ENCODE results near the gene MAP3K5. TPM values are rescaled to one million over a fixed set of nuclear protein-coding genes. Genes with fewer than 3 reads are reported as not detected.
A peak's percentile ranks its signal among the peaks of the same experiment; 100 is the strongest.

Gene MAP3K5
- total and polyA plus RNA-seq, 9 of the 15 experiments (the other 6 are each of a cell fraction or from before 2014, with no cell fraction given) = 2.2 to 13.0 (median 9.9) TPM

- intact Hi-C loops (cut with micrococcal nuclease) = no loop called here
- no peak overlapping the region for H3K27ac ChIP-seq (ENCODE audit: extremely low read depth, low read depth, low read length)
- no peak overlapping the region for H3K9ac ChIP-seq (ENCODE audit: insufficient read depth in 1 of 2, low read depth in 2 of 2, low read length in 2 of 2)
- H3K36me3 ChIP-seq (ENCODE audit: control insufficient read depth, insufficient read depth, low read length) = peaks cover 25% of the 10 kb centered on the region; the same call in 2 of the 3 replicates
- no peaks in the 10 kb centered on the region for H3K9me3 ChIP-seq (replicated peaks; ENCODE audit: control insufficient read depth, insufficient read depth, low read depth, low read length)
- CTCF ChIA-PET (ENCODE audit: low intra/inter-chr PET ratio) = no interaction called here
- no TSS peak for BruUV-seq (replicated peaks)
- no peak overlapping the region for H3K4me2 ChIP-seq (ENCODE audit: insufficient read depth, low read length)
- POLR2A ChIA-PET = interaction anchor here (0.7 to 1.2 kb wide), 2 partner anchors 32 to 274 kb away, joined by 3 read pairs; no protein-coding TSS in a partner anchor
- ATAC-seq (no peak), FAIRE-seq (no peak), DNase-seq (ENCODE audit: extremely low read depth in 1 of 4, low spot score in 3 of 4) (no peak)
- in situ Hi-C loops (cut with MboI) = no loop called here
- no peaks in the 10 kb centered on the region for H4K20me1 ChIP-seq (replicated peaks; ENCODE audit: control insufficient read depth, insufficient read depth, low read length)
- no peak overlapping the region for H3K4me3 ChIP-seq
- H3K79me2 ChIP-seq (ENCODE audit: control insufficient read depth, insufficient read depth, low read length) = no peaks in the 10 kb centered on the region
- H3K4me1 ChIP-seq (replicated peaks in 1 of 2; ENCODE audit: control insufficient read depth in 2 of 2, insufficient read depth in 2 of 2, low read length in 2 of 2) = peaks cover 0 to 32% of the 10 kb centered on the region in 2 experiments; a peak in 4 of 5 replicates
- H3K9me1 ChIP-seq (ENCODE audit: control insufficient read depth, insufficient read depth, low read length) = no peaks in the 10 kb centered on the region
- H3K27me3 ChIP-seq (ENCODE audit: control insufficient read depth in 2 of 2, insufficient read depth in 2 of 2, low read length in 2 of 2) = no peaks in the 10 kb centered on the region
- H2AFZ ChIP-seq (ENCODE audit: low read depth, low read length) = no peak overlapping the region
- peak; percentile 41; the same call in 1 of the 2 replicates for TF ChIP-seq C11orf30 (IDR thresholded peaks at IDR 0.05; ENCODE audit: low read depth)
- peak; percentile 66 for TF ChIP-seq ZNF316 (IDR thresholded peaks at IDR 0.05)
- TF ChIP-seq FUS (optimal IDR thresholded peaks at IDR 0.05; ENCODE audit: low read depth, low read length) = no peak
- TF ChIP-seq MAFG (tag; conservative IDR thresholded peaks at IDR 0.05) = peak; percentile 63
- TF ChIP-seq NR2F6 (CRISPR knock-in tag; IDR thresholded peaks at IDR 0.05) = no peak
- WGBS (ENCODE audit: insufficient coverage, low coverage, missing lambda C conversion rate) = 66% methylated on average over 2 of the region's 2 CpGs
Observed at GRCh38 chr6:136562211-136562610, 230.1 kb downstream of the MAP3K5 start.

GRCh38 chr6:136553166-136553787, 239.0 kb downstream of the MAP3K5 start:
- in situ Hi-C loops (cut with MboI) = no loop called here
- TF ChIP-seq KHSRP (IDR thresholded peaks at IDR 0.05) (no peak), MAX (CRISPR knock-in tag; IDR thresholded peaks at IDR 0.05) (no peak), KLF1 (tag; IDR thresholded peaks at IDR 0.05) (no peak), TCF3 (CRISPR knock-in tag; IDR thresholded peaks at IDR 0.05) (no peak), RBM34 (IDR thresholded peaks at IDR 0.05; ENCODE audit: borderline replicate concordance, insufficient read depth, low read length) (no peak), ZNF77 (CRISPR knock-in tag; IDR thresholded peaks at IDR 0.05) (no peak), ZNF609 (CRISPR knock-in tag; IDR thresholded peaks at IDR 0.05; ENCODE audit: borderline replicate concordance) (no peak)

More at GRCh38 chr6:136553166-136553787, 239.0 kb downstream of the MAP3K5 start:
- CTCF ChIA-PET (ENCODE audit: low intra/inter-chr PET ratio) = no interaction called here
- no peak for DNase-seq (ENCODE audit: extremely low read depth in 1 of 4, low spot score in 3 of 4)
- WGBS (ENCODE audit: insufficient coverage, low coverage, missing lambda C conversion rate) = 28% methylated on average over 5 of the region's 5 CpGs
- H3K9ac ChIP-seq (ENCODE audit: insufficient read depth in 1 of 2, low read depth in 2 of 2, low read length in 2 of 2) = no peak overlapping the region
- peaks cover 7 to 8% of the 10 kb centered on the region in 2 experiments; a peak in 3 of 5 replicates for H3K27me3 ChIP-seq (ENCODE audit: control insufficient read depth in 2 of 2, insufficient read depth in 2 of 2, low read length in 2 of 2)
- 0 out of 2 replicates have a peak, but pooled peaks cover 5% of the 10 kb centered on the region for H4K20me1 ChIP-seq (replicated peaks; ENCODE audit: control insufficient read depth, insufficient read depth, low read length)
- no TSS peak for BruUV-seq (replicated peaks)
- intact Hi-C loops (cut with micrococcal nuclease) = loop anchor here (10.0 kb wide), 1 partner anchor 372 kb away; the partner anchor contains the start of gene SLC35D3
- H3K27ac ChIP-seq (ENCODE audit: extremely low read depth, low read depth, low read length) = no peak overlapping the region
- H2AFZ ChIP-seq (ENCODE audit: low read depth, low read length) = no peak overlapping the region
- FAIRE-seq = no peak
- no peak overlapping the region for H3K4me2 ChIP-seq (ENCODE audit: insufficient read depth, low read length)
- H3K9me3 ChIP-seq (replicated peaks; ENCODE audit: control insufficient read depth, insufficient read depth, low read depth, low read length) = no peaks in the 10 kb centered on the region
- no peaks in the 10 kb centered on the region for H3K36me3 ChIP-seq (ENCODE audit: control insufficient read depth, insufficient read depth, low read length)
- peaks cover 13 to 17% of the 10 kb centered on the region in 2 experiments for H3K4me1 ChIP-seq (replicated peaks in 1 of 2; ENCODE audit: control insufficient read depth in 2 of 2, insufficient read depth in 2 of 2, low read length in 2 of 2)
- no peaks in the 10 kb centered on the region for H3K79me2 ChIP-seq (ENCODE audit: control insufficient read depth, insufficient read depth, low read length)
- POLR2A ChIA-PET = interaction anchor here (0.6 to 0.7 kb wide), 2 partner anchors 20 to 1110 kb away, joined by 3 to 4 read pairs; no protein-coding TSS in a partner anchor
- peaks cover 4% of the 10 kb centered on the region for H3K9me1 ChIP-seq (ENCODE audit: control insufficient read depth, insufficient read depth, low read length)
- no peak for ATAC-seq
- H3K4me3 ChIP-seq = no peak overlapping the region
